Brain microvascular endothelial cell (primary cell): ENCODE measurements around the gene GRK1.

Source experiments
- DNase-seq: peaks from one replicate; pipeline ENCODE4 v3.0.0-alpha.2; 2020
- H3K27ac ChIP-seq: fragments of 250-450 bp; sonication (Bioruptor Pico); 2 replicates; pipeline ENCODE4 v1.5.1; 2020; ENCODE audit warnings: mild to moderate bottlenecking, moderate library complexity
- H3K27me3 ChIP-seq: fragments of 250-450 bp; sonication (Bioruptor Pico); replicated peaks from 2 replicates; pipeline ENCODE4 v1.5.1; 2020; ENCODE audit warnings: mild to moderate bottlenecking
- H3K36me3 ChIP-seq: fragments of 250-450 bp; sonication (Bioruptor Pico); replicated peaks from 2 replicates; pipeline ENCODE4 v1.5.1; 2020; ENCODE audit warnings: mild to moderate bottlenecking
- H3K4me3 ChIP-seq: 2 replicates; pipeline ENCODE4 v1.5.1; 2011; ENCODE audit warnings: low read depth, mild to moderate bottlenecking, control low read depth, low read length, moderate library complexity
- in situ Hi-C: cut with HindIII; loops from 2 replicates; pipeline ENCODE4 v1.10.0; 2017; ENCODE audit warnings: low sequenced_read_pairs, low pct_ligation_motif_present
- TF ChIP-seq, protein P1 (sequence below): IDR thresholded peaks from 2 replicates; pipeline ENCODE4 v1.5.1; 2011; ENCODE audit warnings: low read depth, mild to moderate bottlenecking, moderate library complexity, low read length, control low read depth, inconsistent platforms; ENCODE audit errors: missing control alignments

The GRK1 gene

GRCh38 chr13:113783966-113784644, 117.1 kb downstream of the GRK1 start:
- Histone ChIP-seq H3K27ac (no peak overlapping the region), H3K27me3 (no peaks in the 10 kb centered on the region)

GRCh38 chr13:113784645-113785024, 117.6 kb downstream of the GRK1 start:
- H3K27me3 ChIP-seq = no peaks in the 10 kb centered on the region
- DNase-seq = no peak
- H3K4me3 ChIP-seq = no peak overlapping the region
- TF ChIP-seq, protein P1, sequence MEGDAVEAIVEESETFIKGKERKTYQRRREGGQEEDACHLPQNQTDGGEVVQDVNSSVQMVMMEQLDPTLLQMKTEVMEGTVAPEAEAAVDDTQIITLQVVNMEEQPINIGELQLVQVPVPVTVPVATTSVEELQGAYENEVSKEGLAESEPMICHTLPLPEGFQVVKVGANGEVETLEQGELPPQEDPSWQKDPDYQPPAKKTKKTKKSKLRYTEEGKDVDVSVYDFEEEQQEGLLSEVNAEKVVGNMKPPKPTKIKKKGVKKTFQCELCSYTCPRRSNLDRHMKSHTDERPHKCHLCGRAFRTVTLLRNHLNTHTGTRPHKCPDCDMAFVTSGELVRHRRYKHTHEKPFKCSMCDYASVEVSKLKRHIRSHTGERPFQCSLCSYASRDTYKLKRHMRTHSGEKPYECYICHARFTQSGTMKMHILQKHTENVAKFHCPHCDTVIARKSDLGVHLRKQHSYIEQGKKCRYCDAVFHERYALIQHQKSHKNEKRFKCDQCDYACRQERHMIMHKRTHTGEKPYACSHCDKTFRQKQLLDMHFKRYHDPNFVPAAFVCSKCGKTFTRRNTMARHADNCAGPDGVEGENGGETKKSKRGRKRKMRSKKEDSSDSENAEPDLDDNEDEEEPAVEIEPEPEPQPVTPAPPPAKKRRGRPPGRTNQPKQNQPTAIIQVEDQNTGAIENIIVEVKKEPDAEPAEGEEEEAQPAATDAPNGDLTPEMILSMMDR = no peak
- no peaks in the 10 kb centered on the region for H3K36me3 ChIP-seq
- no peak overlapping the region for H3K27ac ChIP-seq
- in situ Hi-C loops = no loop called here

More at GRCh38 chr13:113783966-113784644, 117.1 kb downstream of the GRK1 start:
- Histone ChIP-seq H3K36me3 (no peaks in the 10 kb centered on the region), H3K4me3 (no peak overlapping the region)
- in situ Hi-C loops = no loop called here
- TF ChIP-seq, protein P1 = no peak
- DNase-seq = no peak

DNA sequence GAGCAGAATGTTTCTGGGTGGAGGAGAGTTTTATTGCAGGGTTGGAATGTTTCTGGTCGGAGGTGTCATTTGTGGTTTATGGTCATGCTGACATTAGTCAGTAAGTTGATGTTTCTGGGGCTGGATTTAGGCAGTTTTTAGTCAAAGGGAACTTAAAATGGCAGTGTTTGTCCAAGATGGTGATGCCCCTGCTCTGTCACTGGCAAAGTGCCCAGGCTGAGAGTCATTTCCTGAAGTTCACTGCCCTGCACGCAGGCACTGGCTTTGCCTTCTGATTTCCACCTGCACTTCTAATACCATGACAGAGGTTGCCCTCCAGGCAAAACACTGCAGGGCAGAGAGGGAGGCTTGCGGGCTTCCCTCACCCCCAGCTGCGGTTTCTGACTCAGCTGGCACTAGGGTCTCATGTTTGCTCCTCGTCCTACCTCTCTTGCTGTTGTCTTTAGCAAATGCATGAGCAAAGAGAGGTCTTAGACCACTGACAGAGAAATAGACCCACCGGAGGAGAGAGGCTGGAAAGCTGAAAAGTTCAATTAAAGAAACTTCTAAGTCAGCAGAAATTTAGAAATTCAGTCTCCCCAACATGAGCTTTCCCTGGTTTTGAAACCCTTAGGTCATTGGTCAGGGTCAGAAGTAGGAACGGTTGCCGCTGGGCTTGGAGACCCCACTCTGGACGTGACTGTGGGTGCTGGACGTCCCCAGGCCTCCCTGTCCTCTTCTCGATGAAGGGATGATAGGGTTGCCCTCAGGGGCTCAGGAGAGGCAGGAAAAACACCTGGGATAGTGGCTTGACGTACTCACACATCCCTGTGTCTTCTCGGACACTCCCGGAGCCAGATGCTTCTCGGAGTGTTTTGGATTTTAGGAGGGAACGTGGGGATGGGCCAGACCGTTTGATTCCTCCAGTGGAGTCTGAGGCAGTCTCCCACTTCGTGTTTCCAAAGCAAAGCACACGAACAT, 118.3 kb downstream of the GRK1 start:
- in situ Hi-C loops = no loop called here
- TF ChIP-seq, protein P1 = no peak
- Histone ChIP-seq H3K27ac (no peak overlapping the region), H3K4me3 (no peak overlapping the region), H3K36me3 (no peaks in the 10 kb centered on the region), H3K27me3 (no peaks in the 10 kb centered on the region)
- DNase-seq = peak; percentile 24

DNA sequence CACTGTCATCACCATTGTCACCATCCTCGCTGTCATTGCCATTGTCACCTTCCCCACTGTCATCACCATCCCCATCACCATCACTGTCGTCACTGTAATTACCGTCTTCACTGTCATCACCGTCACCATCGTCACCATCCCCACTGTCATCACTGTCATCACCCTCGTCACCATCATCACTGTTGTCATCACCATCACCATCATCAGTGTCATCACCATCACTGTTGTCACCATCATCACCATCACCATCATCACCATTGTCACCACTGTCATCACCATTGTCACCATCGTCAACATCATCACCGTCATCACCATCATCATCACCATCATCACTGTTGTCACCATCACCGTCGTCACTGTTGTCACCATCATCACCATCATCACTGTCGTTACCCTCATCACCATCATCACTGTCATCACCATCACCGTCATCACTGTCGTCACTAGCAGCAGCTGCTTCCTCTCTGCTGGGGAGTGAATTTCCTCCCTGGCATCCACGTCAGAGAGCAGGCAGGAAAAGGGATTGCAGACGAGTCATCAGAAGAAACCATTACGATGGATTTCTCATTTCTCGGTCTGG, 119.3 kb downstream of the GRK1 start:
- peak; percentile 30 for DNase-seq
- Histone ChIP-seq H3K4me3 (no peak overlapping the region), H3K36me3 (no peaks in the 10 kb centered on the region), H3K27ac (no peak overlapping the region), H3K27me3 (no peaks in the 10 kb centered on the region)
- TF ChIP-seq, protein P1 = no peak
- in situ Hi-C loops = no loop called here
